Measurements from ENCODE around the gene PROCA1.
"Not testable (repeated sequence)": the region's sequence is repeated elsewhere in the genome, so short reads cannot be mapped to it uniquely, and the experiment has no call there.

DNA sequence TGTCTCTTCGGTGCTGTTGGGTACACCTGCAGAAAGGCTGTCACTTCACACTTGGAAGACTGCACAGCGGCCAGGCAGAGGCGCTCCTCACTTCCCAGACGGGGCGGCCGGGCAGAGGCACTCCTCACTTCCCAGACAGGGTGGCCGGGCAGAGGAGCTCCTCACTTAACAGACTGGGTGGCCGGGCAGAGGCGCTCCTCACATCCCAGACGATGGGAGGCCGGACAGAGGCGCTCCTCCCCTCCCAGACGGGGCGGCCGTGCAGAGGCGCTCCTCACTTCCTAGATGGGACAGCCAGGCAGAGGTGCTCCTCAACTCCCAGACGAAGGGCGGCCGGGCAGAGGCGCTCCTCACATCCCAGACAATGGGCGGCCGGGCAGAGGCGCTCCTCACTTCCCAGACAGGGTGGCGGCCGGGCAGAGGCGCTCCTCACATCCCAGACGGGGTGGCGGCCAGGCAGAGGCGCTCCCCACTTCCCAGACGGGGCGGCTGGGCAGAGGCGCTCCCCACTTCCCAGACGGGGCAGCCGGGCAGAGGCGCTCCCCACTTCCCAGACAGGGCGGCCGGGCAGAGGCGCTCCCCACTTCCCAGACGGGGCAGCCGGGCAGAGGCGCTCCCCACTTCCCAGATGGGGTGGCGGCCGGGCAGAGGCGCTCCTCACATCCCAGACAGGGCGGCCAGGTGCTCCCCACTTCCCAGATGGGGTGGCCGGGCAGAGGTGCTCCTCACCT, 52.8 kb downstream of the PROCA1 start:
- not testable (repeated sequence) for TF ChIP-seq CTCF, POLR2A (IDR thresholded peaks at IDR 0.05)
